Endothelial cell of umbilical vein (primary cell): ENCODE data around the gene CCDC30. TPM values are rescaled to one million over a fixed set of nuclear protein-coding genes. Genes with fewer than 3 reads are reported as not detected.

Experiments
- BruUV-seq: library from RNA; stranded (reverse); fragments of 400-500 nt; replicated peaks from 2 replicates; lab custom pipeline; 2021; lab: Mats Ljungman, UMichigan
- CTCF ChIA-PET: fragments of 300-600, 350-600 bp; sonication (Branson Sonifier 250); formaldehyde crosslinking; loops from one replicate; lab custom pipeline; 2021; ENCODE audit warnings: antibody characterized with exemption, inconsistent platforms; lab: Charles Lee
- POLR2A ChIA-PET: fragments of 300-600, 350-600 bp; sonication (Branson Sonifier 250); formaldehyde crosslinking; loops from one replicate; lab custom pipeline; 2021; ENCODE audit warnings: antibody characterized with exemption, inconsistent platforms; lab: Charles Lee
- DNase-seq: peaks from one replicate; pipeline ENCODE4 v3.0.0-alpha.2; 2011; ENCODE audit warnings: low read depth, low spot score
- FAIRE-seq: peaks from 2 replicates; lab custom pipeline; 2011; peaks lifted over from hg19 to GRCh38; lab: Jason Lieb, UNC
- H2AFZ ChIP-seq: 2 replicates; pipeline ENCODE4 v1.6.0; 2012; ENCODE audit warnings: low read depth, low read length, control low read depth, inconsistent platforms
- H3K27ac ChIP-seq: 2 replicates; pipeline ENCODE4 v1.5.1; 2011; ENCODE audit warnings: low read depth, mild to moderate bottlenecking, control low read depth, low read length, moderate library complexity; ENCODE audit not compliant: insufficient read depth
- H3K27me3 ChIP-seq, 2 experiments: 2 replicates each; pipeline versions ENCODE4 v1.6.0 to v1.6.1; 2011; ENCODE audit warnings: low read length in 2 of 2, mixed read lengths in 1 of 2; ENCODE audit not compliant: control insufficient read depth in 2 of 2, insufficient read depth in 2 of 2
- H3K36me3 ChIP-seq, 2 experiments: 2 replicates in 1 of 2; 3 replicates in 1 of 2; pipeline ENCODE4 v1.5.1; 2011; ENCODE audit warnings: low read length in 2 of 2, mild to moderate bottlenecking in 1 of 2, moderate library complexity in 1 of 2; ENCODE audit not compliant: control insufficient read depth in 2 of 2, insufficient read depth in 2 of 2; ENCODE audit errors: extremely low read depth in 1 of 2
- H3K4me1 ChIP-seq: 3 replicates; pipeline ENCODE4 v1.5.1; 2011; ENCODE audit warnings: mild to moderate bottlenecking, low read length; ENCODE audit not compliant: control insufficient read depth, insufficient read depth; ENCODE audit errors: extremely low read depth
- H3K4me2 ChIP-seq: 2 replicates; pipeline ENCODE4 v1.6.1; 2011; ENCODE audit warnings: low read length, control low read depth, mixed read lengths; ENCODE audit not compliant: insufficient read depth
- H3K4me3 ChIP-seq, 3 experiments: fragments of 200-600 bp in 1 of 3; sonication (generic), shearing (Covaris generic) in 1 of 3; replicated peaks in 1 of 3; 2 replicates each; pipeline ENCODE4 v1.5.1; 2011 to 2016; ENCODE audit warnings: control low read depth in 3 of 3, low read length in 3 of 3, mild to moderate bottlenecking in 2 of 3, inconsistent platforms in 1 of 3, low read depth in 1 of 3, moderate library complexity in 1 of 3; ENCODE audit not compliant: insufficient read depth in 1 of 3
- H3K79me2 ChIP-seq: 2 replicates; pipeline ENCODE4 v1.6.0; 2012; ENCODE audit warnings: low read length, inconsistent platforms; ENCODE audit not compliant: control insufficient read depth, insufficient read depth
- H3K9ac ChIP-seq: replicated peaks from 2 replicates; pipeline ENCODE3; 2011; ENCODE audit warnings: low read length, control low read depth; ENCODE audit not compliant: insufficient read depth; ENCODE audit errors: extremely low read depth
- H3K9me1 ChIP-seq: replicated peaks from 3 replicates; pipeline ENCODE4 v1.6.0; 2011; ENCODE audit warnings: mild to moderate bottlenecking, low read length; ENCODE audit not compliant: control insufficient read depth, insufficient read depth; ENCODE audit errors: extremely low read depth
- H3K9me3 ChIP-seq: replicated peaks from 2 replicates; pipeline ENCODE4 v1.5.1; 2012; ENCODE audit warnings: low read length, inconsistent platforms; ENCODE audit not compliant: control insufficient read depth, insufficient read depth
- H4K20me1 ChIP-seq: replicated peaks from 2 replicates; pipeline ENCODE3; 2011; ENCODE audit warnings: mild to moderate bottlenecking, low read length; ENCODE audit not compliant: control insufficient read depth, insufficient read depth; ENCODE audit errors: extremely low read depth
- EZH2 ChIP-seq: IDR thresholded peaks from 2 replicates; pipeline ENCODE4 v1.6.1; 2012; ENCODE audit warnings: borderline replicate concordance, low read depth, mild to moderate bottlenecking, moderate library complexity, low read length, inconsistent platforms; ENCODE audit not compliant: severe bottlenecking
- FOS ChIP-seq: IDR thresholded peaks from 2 replicates; pipeline ENCODE4 v1.6.1; 2011; ENCODE audit warnings: mild to moderate bottlenecking, low read length, moderate library complexity, borderline replicate concordance; ENCODE audit not compliant: insufficient read depth
- GATA2 ChIP-seq: IDR thresholded peaks from 2 replicates; pipeline ENCODE4 v1.7.0; 2011; ENCODE audit warnings: low read depth, mild to moderate bottlenecking, moderate library complexity, mixed read lengths, low read length; ENCODE audit not compliant: insufficient read length, insufficient read depth
- JUN ChIP-seq: IDR thresholded peaks from 2 replicates; pipeline ENCODE4 v1.6.1; 2011; ENCODE audit warnings: borderline replicate concordance, low read depth; ENCODE audit not compliant: insufficient read length, insufficient read depth
- MYC ChIP-seq: IDR thresholded peaks from one replicate; pipeline ENCODE4 v1.6.1; 2011; ENCODE audit warnings: mild to moderate bottlenecking, low read depth, low read length
- POLR2A ChIP-seq: IDR thresholded peaks from 2 replicates; pipeline ENCODE4 v1.6.1; 2012; ENCODE audit warnings: low read depth, mild to moderate bottlenecking, control low read depth, low read length
- POLR2AphosphoS5 ChIP-seq: IDR thresholded peaks from 2 replicates; pipeline ENCODE4 v1.6.1; 2012; ENCODE audit warnings: low read depth, mild to moderate bottlenecking, control low read depth, low read length, moderate library complexity; ENCODE audit not compliant: insufficient read depth
- dilution Hi-C: fragments of 300-500 bp; cut with MboI; formaldehyde crosslinking; loops from one replicate; pipeline ENCODE4 v1.15.0; 2019; ENCODE audit warnings: low sequenced_read_pairs; ENCODE audit not compliant: extremely low pct_ligation_motif_present
- intact Hi-C: fragments of 100-400 bp; cut with micrococcal nuclease; formaldehyde crosslinking; loops from one replicate; pipeline ENCODE4 v1.10.0; 2022
- polyA plus RNA-seq, 4 experiments: library from polyadenylated mRNA; depleted of rRNA in 3 of 4; stranded (reverse) in 3 of 4; unstranded in 1 of 4; fragments of >200 nt; gene quantifications; 2 replicates each; pipeline versions ENCODE4 v1.2.1 to v1.2.3, GENCODE V29; 2011 to 2012; ENCODE audit warnings: missing spikeins in 1 of 4
- total RNA-seq: library from RNA; stranded (reverse); gene quantifications from 2 replicates; pipeline ENCODE4 v1.2.3, GENCODE V29; 2021
- TF ChIP-seq, protein P1 (sequence below): IDR thresholded peaks from 2 replicates; pipeline ENCODE4 v1.6.1; 2011; ENCODE audit not compliant: insufficient read depth, insufficient read length
- TF ChIP-seq, protein P2 (sequence below), 2 donors: IDR thresholded peaks; 1 replicate in 1 of 2; 2 replicates in 1 of 2; pipeline ENCODE4 v1.5.1; 2011; ENCODE audit warnings: low read length in 2 of 2, mild to moderate bottlenecking in 2 of 2, moderate library complexity in 2 of 2, control low read depth in 1 of 2, inconsistent platforms in 1 of 2, low read depth in 1 of 2; ENCODE audit not compliant: insufficient read depth in 1 of 2; ENCODE audit errors: extremely low read depth in 1 of 2

CCDC30 gene
- total and polyA plus RNA-seq, 2 donors (not counting 3 experiments of a cell fraction or from before 2014, with no cell fraction given), result 0.19 to 2.9 TPM

DNA sequence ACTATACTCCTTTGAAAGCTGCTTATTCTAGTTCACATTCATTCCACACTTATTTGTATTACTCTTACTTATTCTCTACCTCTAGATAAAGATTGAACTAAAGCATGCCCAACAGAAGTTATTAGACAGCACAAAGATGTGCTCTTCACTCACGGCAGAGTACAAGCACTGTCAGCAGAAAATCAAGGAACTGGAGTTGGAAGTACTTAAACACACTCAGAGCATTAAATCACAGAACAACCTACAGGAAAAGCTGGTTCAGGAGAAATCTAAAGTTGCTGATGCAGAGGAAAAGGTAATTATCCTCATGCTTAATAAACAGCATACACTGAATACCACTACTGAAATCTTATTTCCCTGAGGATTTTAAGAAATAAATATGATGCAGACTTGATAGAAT is 113.8 kb downstream of the CCDC30 start:
- Histone ChIP-seq H2AFZ (no peak overlapping the region), H3K4me3 (no peak overlapping the region), H3K4me1 (no peaks in the 10 kb centered on the region), H3K9me3 (no peaks in the 10 kb centered on the region), H3K4me2 (no peak overlapping the region), H3K9me1 (no peaks in the 10 kb centered on the region), H3K9ac (no peak overlapping the region), H3K79me2 (no peaks in the 10 kb centered on the region), H3K27ac (no peak overlapping the region), H3K27me3 (peaks cover 3 to 4% of the 10 kb centered on the region in 2 experiments), H3K36me3 (no peaks in the 10 kb centered on the region), H4K20me1 (no peaks in the 10 kb centered on the region)
- dilution Hi-C loops, result no loop called here
- ChIA-PET POLR2A (no interaction called here), CTCF (interaction anchor here (0.8 to 3.9 kb wide), 8 partner anchors 13 to 497 kb away, joined by 3 to 43 read pairs (median 7); partner anchors contain the start of genes C1orf50, CLDN19 and P3H1)
- TF ChIP-seq, protein P1, sequence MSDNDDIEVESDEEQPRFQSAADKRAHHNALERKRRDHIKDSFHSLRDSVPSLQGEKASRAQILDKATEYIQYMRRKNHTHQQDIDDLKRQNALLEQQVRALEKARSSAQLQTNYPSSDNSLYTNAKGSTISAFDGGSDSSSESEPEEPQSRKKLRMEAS, result no peak
- TF ChIP-seq, protein P2, sequence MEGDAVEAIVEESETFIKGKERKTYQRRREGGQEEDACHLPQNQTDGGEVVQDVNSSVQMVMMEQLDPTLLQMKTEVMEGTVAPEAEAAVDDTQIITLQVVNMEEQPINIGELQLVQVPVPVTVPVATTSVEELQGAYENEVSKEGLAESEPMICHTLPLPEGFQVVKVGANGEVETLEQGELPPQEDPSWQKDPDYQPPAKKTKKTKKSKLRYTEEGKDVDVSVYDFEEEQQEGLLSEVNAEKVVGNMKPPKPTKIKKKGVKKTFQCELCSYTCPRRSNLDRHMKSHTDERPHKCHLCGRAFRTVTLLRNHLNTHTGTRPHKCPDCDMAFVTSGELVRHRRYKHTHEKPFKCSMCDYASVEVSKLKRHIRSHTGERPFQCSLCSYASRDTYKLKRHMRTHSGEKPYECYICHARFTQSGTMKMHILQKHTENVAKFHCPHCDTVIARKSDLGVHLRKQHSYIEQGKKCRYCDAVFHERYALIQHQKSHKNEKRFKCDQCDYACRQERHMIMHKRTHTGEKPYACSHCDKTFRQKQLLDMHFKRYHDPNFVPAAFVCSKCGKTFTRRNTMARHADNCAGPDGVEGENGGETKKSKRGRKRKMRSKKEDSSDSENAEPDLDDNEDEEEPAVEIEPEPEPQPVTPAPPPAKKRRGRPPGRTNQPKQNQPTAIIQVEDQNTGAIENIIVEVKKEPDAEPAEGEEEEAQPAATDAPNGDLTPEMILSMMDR (IDR thresholded peaks at IDR 0.05; ENCODE audit: extremely low read depth in 1 of 2, insufficient read depth in 1 of 2, low read depth in 1 of 2, low read length in 2 of 2), result no peak
- TF ChIP-seq JUN (no peak), FOS (no peak), EZH2 (no peak), POLR2AphosphoS5 (no peak), POLR2A (no peak), MYC (no peak), GATA2 (no peak)
- BruUV-seq, result no TSS peak
- intact Hi-C loops, result loop anchor here (2.0 to 5.0 kb wide), 3 partner anchors 335 to 496 kb away; no protein-coding TSS in a partner anchor
- DNase-seq, result no peak
- FAIRE-seq, result no peak
